ENCODE data around the gene BACH2.

- TF ChIP-seq CTCF (conservative IDR thresholded peaks at IDR 0.05 in 1 of 2, IDR thresholded peaks at IDR 0.05 in 1 of 2; ENCODE audit: low read depth in 1 of 2, low read length in 2 of 2) (no peak), EZH2 (IDR thresholded peaks at IDR 0.05; ENCODE audit: low read length, missing control alignments) (no peak)
These were observed 87.1 kb downstream of the BACH2 start for GRCh38 chr6:90209527-90209926.

Measured in fibroblast of lung (primary cell).